Suprapubic skin (tissue), 4 donors: ENCODE results near the gene MAML2.

Experiments used
- CTCF ChIP-seq, 2 donors: fragments of 200-600 bp in 1 of 2; fragments of 450-650 bp in 1 of 2; sonication (generic) in 1 of 2; IDR thresholded peaks; one replicate each; pipeline ENCODE4 v1.5.1; 2016 to 2019; ENCODE audit warnings: antibody characterized with exemption in 2 of 2, mild to moderate bottlenecking in 1 of 2, moderate library complexity in 1 of 2
- EP300 ChIP-seq: sonication (generic); formaldehyde crosslinking; IDR thresholded peaks from one replicate; pipeline ENCODE4 v1.6.1; 2017; ENCODE audit warnings: antibody characterized with exemption
- POLR2A ChIP-seq, 2 donors: fragments of 450-650 bp; IDR thresholded peaks; one replicate each; pipeline ENCODE4 v1.6.1; 2017; ENCODE audit warnings: antibody characterized with exemption in 2 of 2, mild to moderate bottlenecking in 2 of 2, moderate library complexity in 2 of 2
- POLR2AphosphoS5 ChIP-seq, 3 donors: sonication (generic); formaldehyde crosslinking; IDR thresholded peaks; one replicate each; pipeline ENCODE4 v1.6.1; 2017; ENCODE audit warnings: antibody characterized with exemption in 3 of 3

- TF ChIP-seq CTCF (IDR thresholded peaks at IDR 0.05) (no peak), POLR2A (IDR thresholded peaks at IDR 0.05) (no peak), POLR2AphosphoS5 (IDR thresholded peaks at IDR 0.05) (peak in 1 of 3 donors; percentile 39), EP300 (no peak)
Observed at GRCh38 chr11:96098511-96099241, 244.3 kb downstream of the MAML2 start.
